ENCODE results near the gene PLPPR1.
"Not testable (repeated sequence)": the region's sequence is repeated elsewhere in the genome, so short reads cannot be mapped to it uniquely, and the experiment has no call there.

Gene PLPPR1

GRCh38 chr9:101299901-101300300 is 271.4 kb downstream of the PLPPR1 start:
- no peaks in the 10 kb centered on the region for H3K4me1 Mint-ChIP-seq
- DNase-seq = no peak
- H3K27ac Mint-ChIP-seq = no peak overlapping the region
- no peak overlapping the region for H3K4me3 Mint-ChIP-seq
- no peaks in the 10 kb centered on the region for H3K36me3 Mint-ChIP-seq (ENCODE audit: low read depth)
- H3K27me3 Mint-ChIP-seq = peaks cover under 1% of the 10 kb centered on the region
- no peak for ATAC-seq
- H3K9me3 Mint-ChIP-seq = no peaks in the 10 kb centered on the region

DNA sequence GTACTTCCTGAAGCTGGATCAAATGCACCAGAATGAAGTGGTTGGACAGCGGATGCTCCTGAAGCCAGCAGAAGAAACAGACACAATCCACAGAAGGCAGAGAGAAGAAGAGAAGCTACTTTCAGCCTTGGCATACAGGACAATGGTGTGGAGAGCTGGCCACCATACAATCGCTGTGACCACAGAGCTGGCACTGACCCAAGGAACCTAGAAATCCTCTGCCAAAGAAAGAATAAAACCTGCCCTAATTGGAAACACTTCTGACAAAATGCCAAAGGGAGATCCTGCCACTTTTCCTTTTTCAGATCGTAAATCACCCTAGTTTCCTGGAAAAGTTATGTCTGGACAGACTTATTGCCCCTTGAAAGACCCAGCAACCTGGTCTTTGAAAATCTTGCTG is 278.5 kb downstream of the PLPPR1 start:
- H3K4me3 Mint-ChIP-seq = no peak overlapping the region
- ATAC-seq (no peak), DNase-seq (no peak)
- no peak overlapping the region for H3K27ac Mint-ChIP-seq
- H3K9me3 Mint-ChIP-seq = no peaks in the 10 kb centered on the region
- H3K36me3 Mint-ChIP-seq (ENCODE audit: low read depth) = no peaks in the 10 kb centered on the region
- peaks cover 2% of the 10 kb centered on the region for H3K27me3 Mint-ChIP-seq
- H3K4me1 Mint-ChIP-seq = no peaks in the 10 kb centered on the region

- Mint-ChIP-seq H3K36me3 (ENCODE audit: low read depth) (no peaks in the 10 kb centered on the region), H3K27ac (no peak overlapping the region), H3K9me3 (no peaks in the 10 kb centered on the region), H3K4me1 (no peaks in the 10 kb centered on the region), H3K4me3 (no peak overlapping the region), H3K27me3 (peaks cover 2% of the 10 kb centered on the region)
- DNase-seq (no peak), ATAC-seq (no peak)
Measured at GRCh38 chr9:101307524-101308213, 279.1 kb downstream of the PLPPR1 start.

DNA sequence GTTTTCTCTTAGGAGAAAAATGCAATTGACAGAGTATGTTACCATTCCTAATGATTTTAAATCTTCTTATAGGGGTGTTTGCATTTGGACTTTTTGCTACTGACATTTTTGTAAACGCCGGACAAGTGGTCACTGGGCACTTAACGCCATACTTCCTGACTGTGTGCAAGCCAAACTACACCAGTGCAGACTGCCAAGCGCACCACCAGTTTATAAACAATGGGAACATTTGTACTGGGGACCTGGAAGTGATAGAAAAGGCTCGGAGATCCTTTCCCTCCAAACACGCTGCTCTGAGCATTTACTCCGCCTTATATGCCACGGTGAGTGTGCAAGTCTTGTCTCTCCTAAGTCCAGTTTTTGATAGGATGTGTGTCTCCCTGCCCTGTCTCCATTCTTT is 280.6 kb downstream of the PLPPR1 start:
- Mint-ChIP-seq H3K27me3 (peaks cover 2% of the 10 kb centered on the region), H3K4me1 (no peaks in the 10 kb centered on the region), H3K27ac (no peak overlapping the region), H3K9me3 (no peaks in the 10 kb centered on the region), H3K4me3 (no peak overlapping the region), H3K36me3 (ENCODE audit: low read depth) (no peaks in the 10 kb centered on the region)
- no peak for ATAC-seq
- DNase-seq = no peak

DNA sequence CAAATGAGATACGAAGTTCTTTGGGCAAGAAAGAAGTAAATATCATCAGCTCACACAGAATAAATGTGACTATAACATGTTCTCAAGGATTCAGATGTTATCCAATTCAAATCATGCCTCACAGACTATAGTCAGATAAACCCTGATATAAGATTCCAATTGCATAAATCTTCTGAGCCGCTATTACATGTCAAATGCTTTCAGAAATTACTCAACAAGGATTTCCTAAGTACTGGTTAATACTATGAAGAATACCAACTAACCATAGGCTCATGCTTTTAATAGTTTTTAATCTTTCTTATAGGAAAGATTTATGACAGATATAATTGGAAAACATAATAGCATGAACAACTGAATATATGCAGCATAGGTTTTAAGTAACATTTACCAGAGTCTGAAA is 282.7 kb downstream of the PLPPR1 start:
- Mint-ChIP-seq H3K4me1 (no peaks in the 10 kb centered on the region), H3K4me3 (no peak overlapping the region), H3K27ac (no peak overlapping the region), H3K9me3 (no peaks in the 10 kb centered on the region), H3K27me3 (no peaks in the 10 kb centered on the region), H3K36me3 (ENCODE audit: low read depth) (no peaks in the 10 kb centered on the region)
- ATAC-seq (no peak), DNase-seq (no peak)

DNA sequence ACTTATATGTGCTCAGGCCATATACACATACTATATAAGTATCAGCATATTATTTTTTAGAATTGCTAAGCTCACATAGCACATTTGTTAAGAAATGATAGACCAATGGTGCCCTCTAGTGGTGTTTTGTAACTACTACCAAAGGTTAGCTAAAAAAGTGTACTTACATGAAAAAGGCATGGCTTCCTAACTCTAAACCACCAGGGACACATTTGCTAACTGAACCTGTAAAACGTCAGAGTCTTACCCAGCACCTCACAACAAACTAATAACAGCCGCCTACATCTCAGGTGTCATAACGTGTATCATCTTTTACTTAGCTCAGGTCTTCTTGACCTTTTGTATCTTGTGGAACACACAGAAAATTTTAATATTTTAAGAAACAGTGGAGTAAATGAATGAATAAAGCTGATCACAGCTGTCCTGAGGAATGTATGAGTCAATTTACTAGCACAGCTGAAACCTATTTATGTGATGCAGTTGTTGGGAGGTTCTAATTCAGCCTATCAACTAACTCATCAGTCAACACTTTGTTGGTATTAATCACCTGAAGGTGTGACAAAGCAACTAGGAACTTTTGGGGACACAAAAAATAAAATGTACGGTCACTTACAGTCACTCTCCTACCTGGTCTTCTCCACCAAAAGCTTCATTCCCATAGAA is 283.4 kb downstream of the PLPPR1 start:
- no peaks in the 10 kb centered on the region for H3K9me3 Mint-ChIP-seq
- ATAC-seq (no peak), DNase-seq (no peak)
- no peaks in the 10 kb centered on the region for H3K4me1 Mint-ChIP-seq
- no peaks in the 10 kb centered on the region for H3K36me3 Mint-ChIP-seq (ENCODE audit: low read depth)
- H3K4me3 Mint-ChIP-seq = no peak overlapping the region
- no peaks in the 10 kb centered on the region for H3K27me3 Mint-ChIP-seq
- no peak overlapping the region for H3K27ac Mint-ChIP-seq

- ATAC-seq = no peak
- H3K36me3 Mint-ChIP-seq (ENCODE audit: low read depth) = no peaks in the 10 kb centered on the region
- H3K27ac Mint-ChIP-seq = no peak overlapping the region
- H3K27me3 Mint-ChIP-seq = no peaks in the 10 kb centered on the region
- H3K4me3 Mint-ChIP-seq = no peak overlapping the region
- H3K9me3 Mint-ChIP-seq = no peaks in the 10 kb centered on the region
- no peak for DNase-seq
- no peaks in the 10 kb centered on the region for H3K4me1 Mint-ChIP-seq
Measured at GRCh38 chr9:101312661-101313060, 284.1 kb downstream of the PLPPR1 start.

- H3K27ac Mint-ChIP-seq = no peak overlapping the region
- no peak for ATAC-seq
Measured at GRCh38 chr9:101315112-101315450, 286.6 kb downstream of the PLPPR1 start.

GRCh38 chr9:101317735-101318134 is 289.2 kb downstream of the PLPPR1 start:
- ATAC-seq (no peak), DNase-seq (no peak)
- Mint-ChIP-seq H3K36me3 (ENCODE audit: low read depth) (no peaks in the 10 kb centered on the region), H3K27me3 (peaks cover 11% of the 10 kb centered on the region), H3K4me1 (no peaks in the 10 kb centered on the region), H3K27ac (no peak overlapping the region), H3K4me3 (no peak overlapping the region), H3K9me3 (no peaks in the 10 kb centered on the region)

More at GRCh38 chr9:101315112-101315450, 286.6 kb downstream of the PLPPR1 start:
- Mint-ChIP-seq H3K4me3 (no peak overlapping the region), H3K9me3 (no peaks in the 10 kb centered on the region), H3K27me3 (peaks cover 5% of the 10 kb centered on the region), H3K36me3 (ENCODE audit: low read depth) (no peaks in the 10 kb centered on the region), H3K4me1 (no peaks in the 10 kb centered on the region)
- no peak for DNase-seq

DNA sequence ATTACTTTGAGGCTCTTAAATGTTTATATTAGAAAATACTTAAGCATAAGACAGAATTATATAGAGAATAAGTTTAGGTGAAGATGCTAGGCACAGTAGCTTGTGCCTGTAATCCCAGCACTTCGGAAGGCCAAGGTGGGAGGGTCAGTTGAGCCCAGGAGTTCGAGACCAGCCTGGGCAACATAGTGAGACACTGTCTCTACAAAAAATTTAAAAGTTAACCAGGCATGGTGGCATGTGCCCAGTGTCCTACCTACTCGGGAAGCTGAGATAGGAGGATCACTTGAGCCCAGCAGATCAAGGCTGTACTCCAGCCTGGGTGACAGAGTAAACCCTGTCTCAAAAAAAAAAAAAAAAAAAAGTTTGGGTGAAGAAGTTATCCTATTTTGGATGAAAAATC is 294.6 kb downstream of the PLPPR1 start:
- Mint-ChIP-seq H3K9me3 (peaks cover 3% of the 10 kb centered on the region), H3K4me3 (no peak overlapping the region), H3K27ac (no peak overlapping the region)

DNA sequence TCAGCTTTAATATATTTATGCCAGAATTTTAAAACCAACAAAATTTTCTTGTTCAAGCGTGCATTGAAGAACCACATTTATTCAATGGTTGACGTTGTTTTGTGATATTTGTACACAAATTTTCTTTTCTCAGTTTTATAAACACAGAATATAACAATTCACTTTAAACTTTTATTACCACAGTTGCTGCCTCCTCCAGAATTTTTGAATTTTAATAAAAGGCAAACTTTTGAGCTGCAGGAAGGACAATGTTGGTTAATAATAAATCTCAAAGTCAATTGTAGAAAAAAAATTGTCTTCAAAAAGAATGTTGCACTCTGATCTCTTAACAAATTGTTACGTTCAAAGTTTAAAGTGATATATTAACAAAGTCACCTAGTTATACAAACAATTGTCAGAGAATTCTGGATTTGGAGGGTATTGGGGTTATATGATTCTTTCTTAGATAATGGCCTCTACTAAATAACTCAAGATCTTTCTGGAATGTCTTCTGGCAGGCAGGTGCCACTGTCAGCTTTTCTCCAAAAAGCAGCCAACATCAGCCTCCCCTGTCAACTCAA is 295.8 kb downstream of the PLPPR1 start:
- Mint-ChIP-seq H3K36me3 (ENCODE audit: low read depth) (no peaks in the 10 kb centered on the region), H3K9me3 (peaks cover 3% of the 10 kb centered on the region), H3K4me3 (no peak overlapping the region), H3K27me3 (peaks cover 14% of the 10 kb centered on the region), H3K27ac (no peak overlapping the region), H3K4me1 (no peaks in the 10 kb centered on the region)
- DNase-seq = no peak
- ATAC-seq = no peak

More for the DNA sequence above, 294.6 kb downstream of the PLPPR1 start:
- DNase-seq (no peak), ATAC-seq (no peak)
- H3K4me1 Mint-ChIP-seq = no peaks in the 10 kb centered on the region
- H3K27me3 Mint-ChIP-seq = peaks cover 17% of the 10 kb centered on the region
- no peaks in the 10 kb centered on the region for H3K36me3 Mint-ChIP-seq (ENCODE audit: low read depth)

DNA sequence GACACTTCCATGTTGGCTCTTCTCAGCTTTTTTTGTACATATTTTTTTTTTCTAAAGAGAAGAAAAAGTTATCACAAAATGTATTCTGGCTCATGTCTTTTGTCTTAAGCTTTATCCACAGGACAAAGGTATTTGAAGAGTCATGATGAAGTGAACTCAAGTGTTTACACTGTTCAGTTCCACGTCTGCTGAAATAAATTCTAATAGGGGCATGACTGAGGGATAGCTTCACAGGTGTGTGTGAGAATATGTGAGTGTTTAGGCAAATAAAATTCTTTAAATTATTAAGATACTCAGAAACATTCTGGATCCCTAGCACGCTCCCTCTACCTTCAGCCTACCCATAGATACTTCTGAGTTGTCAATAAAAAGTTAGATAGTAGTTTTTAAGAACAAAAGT is 296.5 kb downstream of the PLPPR1 start:
- peaks cover 3% of the 10 kb centered on the region for H3K9me3 Mint-ChIP-seq
- DNase-seq (no peak), ATAC-seq (no peak)
- H3K4me3 Mint-ChIP-seq = no peak overlapping the region
- H3K27me3 Mint-ChIP-seq = peaks cover 12% of the 10 kb centered on the region
- no peak overlapping the region for H3K27ac Mint-ChIP-seq
- no peaks in the 10 kb centered on the region for H3K4me1 Mint-ChIP-seq
- H3K36me3 Mint-ChIP-seq (ENCODE audit: low read depth) = no peaks in the 10 kb centered on the region

GRCh38 chr9:101326035-101326434 is 297.5 kb downstream of the PLPPR1 start:
- ATAC-seq (no peak), DNase-seq (no peak)
- Mint-ChIP-seq H3K27me3 (peaks cover 8% of the 10 kb centered on the region), H3K36me3 (ENCODE audit: low read depth) (no peaks in the 10 kb centered on the region), H3K4me3 (no peak overlapping the region), H3K27ac (no peak overlapping the region), H3K9me3 (peaks cover 3% of the 10 kb centered on the region), H3K4me1 (no peaks in the 10 kb centered on the region)

GRCh38 chr9:101326501-101326900 is 298.0 kb downstream of the PLPPR1 start:
- Mint-ChIP-seq H3K4me1 (no peaks in the 10 kb centered on the region), H3K4me3 (no peak overlapping the region), H3K27me3 (peaks cover 5% of the 10 kb centered on the region), H3K27ac (no peak overlapping the region), H3K9me3 (peaks cover 3% of the 10 kb centered on the region), H3K36me3 (ENCODE audit: low read depth) (no peaks in the 10 kb centered on the region)
- no peak for DNase-seq
- no peak for ATAC-seq

GRCh38 chr9:101327422-101327909 is 298.9 kb downstream of the PLPPR1 start:
- ATAC-seq; H3K4me3 Mint-ChIP-seq; DNase-seq; H3K4me1 Mint-ChIP-seq; H3K9me3 Mint-ChIP-seq; H3K27ac Mint-ChIP-seq; H3K36me3 Mint-ChIP-seq (ENCODE audit: low read depth); H3K27me3 Mint-ChIP-seq: not testable (repeated sequence)

Measured in activated naive CD8-positive, alpha-beta T cell treated with anti-CD3 and anti-CD28 coated beads, Interleukin-2, amount 50 U/mL, for 24 hours (primary cell).